Stimulated activated CD4-positive, alpha-beta T cell treated with anti-CD3 and anti-CD28 coated beads, Interleukin-4, amount 100 ng/mL, for 24 hours (primary cell): ENCODE measurements around the gene CDIP1.

Experiments used
- DNase-seq: peaks from one replicate; pipeline ENCODE4 v3.0.0-alpha.2; 2020

The CDIP1 gene

DNA sequence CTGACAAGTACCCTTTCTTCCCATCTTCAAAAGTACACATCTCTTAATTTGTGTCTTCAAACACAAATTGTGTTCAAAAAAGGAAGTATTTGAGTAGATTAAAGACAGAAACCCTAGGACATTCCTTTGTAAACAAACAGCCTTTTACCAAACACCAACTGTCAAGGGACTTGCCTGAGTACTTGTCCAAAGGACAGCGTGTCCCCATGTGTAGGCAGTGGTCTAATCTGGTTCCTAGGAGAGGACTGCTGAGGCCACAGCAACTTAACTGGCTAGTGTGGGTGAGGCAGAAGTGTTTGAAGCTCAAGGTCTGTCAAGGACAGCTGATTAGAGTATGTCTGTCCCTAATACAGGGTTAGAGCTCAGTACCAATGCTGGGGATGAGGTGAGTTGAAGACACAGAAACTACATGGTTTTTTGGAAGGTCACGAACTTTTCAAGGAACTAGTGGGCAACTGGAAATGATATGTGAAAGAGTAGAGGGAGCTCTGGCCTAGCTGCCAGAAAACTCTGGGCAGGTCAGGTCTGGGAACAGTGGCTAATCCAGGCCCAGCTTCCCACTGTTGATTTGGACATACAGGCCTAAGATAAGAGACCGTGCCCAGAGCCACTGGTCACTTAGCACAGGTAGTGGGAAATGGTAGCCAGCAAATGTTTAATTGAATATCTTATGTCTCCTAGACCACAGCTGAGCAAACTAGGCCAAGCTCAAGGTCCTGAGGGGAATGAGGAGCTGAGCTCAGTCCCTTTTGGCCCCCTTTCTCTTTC lies 52.3 kb downstream of the CDIP1 start:
- no peak for DNase-seq

DNA sequence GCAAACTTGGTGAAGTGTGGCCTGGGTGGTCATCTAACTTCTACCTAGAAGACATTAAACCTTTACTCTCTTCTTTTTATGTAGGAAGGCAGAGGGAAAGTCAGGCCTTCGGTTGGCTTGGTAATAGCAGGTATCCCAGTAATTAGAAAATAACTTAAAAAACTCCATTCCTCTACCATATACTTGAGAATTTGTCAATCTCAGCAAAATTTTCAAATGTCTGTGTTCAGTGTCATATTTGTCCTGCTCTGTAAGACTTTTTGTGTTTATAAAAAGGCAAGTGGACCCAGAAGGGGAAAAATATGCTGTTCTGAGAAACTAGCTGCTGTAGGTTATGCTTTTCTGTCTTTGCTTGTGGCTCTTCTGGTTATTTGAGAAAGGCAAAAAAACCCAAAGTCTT lies 56.6 kb downstream of the CDIP1 start:
- no peak for DNase-seq

DNA sequence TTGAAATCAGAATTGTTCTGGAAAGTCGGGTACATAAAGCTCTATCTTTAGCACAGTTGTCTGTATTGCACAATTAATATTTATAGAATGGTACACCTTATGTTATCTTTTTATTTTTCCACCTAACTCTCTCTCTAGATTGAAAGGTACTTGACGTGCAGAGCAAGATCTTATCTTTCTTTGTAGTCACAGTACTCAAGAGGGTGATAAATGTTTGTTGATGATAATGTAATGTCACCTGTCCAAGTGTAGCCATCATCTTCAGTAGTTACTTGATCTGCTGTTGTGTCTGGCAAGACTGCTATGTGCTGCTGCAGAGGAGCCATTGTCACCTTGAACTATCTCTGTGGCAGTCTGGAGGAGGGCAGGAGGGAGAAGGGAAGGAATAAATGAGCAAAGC lies 57.0 kb downstream of the CDIP1 start:
- DNase-seq = no peak

DNA sequence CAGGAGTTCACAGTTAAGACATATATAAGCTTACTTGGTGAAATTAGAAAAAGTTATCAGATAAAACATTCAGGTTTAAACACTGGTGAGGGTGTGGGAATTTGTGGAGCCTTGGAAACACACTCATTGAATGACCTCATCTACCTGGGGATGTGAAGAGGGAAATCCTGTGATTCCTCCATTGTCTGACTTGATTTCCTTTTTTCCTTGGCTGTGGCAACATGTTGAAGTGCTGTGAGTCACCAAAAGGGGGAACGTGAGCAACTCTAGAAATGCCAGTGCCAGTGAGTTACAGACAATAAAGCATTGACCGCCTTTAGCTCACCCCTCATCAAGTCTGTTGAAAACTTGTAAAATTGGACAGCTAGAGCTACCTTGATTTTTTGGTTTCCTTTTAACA lies 60.6 kb downstream of the CDIP1 start:
- no peak for DNase-seq

DNA sequence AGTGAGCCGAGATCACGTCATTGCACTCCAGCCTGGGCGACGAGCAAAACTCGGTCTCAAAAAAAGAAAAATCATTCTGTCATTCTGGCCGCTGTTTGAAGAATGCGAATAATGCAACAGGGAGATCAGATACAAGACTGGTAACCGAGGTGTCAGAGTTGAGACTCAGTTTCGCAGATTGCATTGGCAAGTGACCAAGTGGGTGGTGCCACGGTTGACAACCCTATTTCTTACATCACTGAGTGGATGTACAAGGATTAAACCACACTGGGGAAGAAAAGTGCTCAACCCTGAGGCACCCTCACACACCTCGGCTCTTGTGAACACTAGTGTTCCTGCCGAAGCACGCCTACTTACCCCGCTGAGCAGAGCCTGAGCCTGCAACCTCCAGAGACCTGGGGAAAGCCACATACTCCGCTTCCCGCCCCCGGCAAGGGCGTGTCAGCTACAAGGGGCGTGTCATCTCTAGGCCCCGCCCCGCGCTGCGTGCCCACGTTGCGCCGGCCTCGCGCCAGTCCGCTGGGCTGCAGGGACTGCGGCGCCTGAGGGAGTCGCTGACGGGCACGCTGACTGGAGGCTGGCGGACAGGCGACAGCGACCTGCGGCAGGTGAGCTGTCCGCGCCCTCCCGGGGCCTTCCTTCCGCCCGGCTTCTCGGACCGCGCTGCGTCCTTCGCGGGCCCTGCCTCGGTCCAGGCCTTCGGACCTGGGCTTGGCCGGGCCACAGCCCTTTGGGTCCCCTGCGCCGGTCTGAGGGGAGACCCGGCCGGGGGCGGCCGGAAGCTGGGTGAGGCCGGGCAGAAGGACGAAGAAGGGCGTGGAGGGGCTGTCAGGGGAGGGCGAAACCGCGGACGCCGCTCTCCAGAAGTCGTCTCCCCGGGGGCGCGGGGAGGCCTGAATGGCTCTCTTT lies 62.4 kb downstream of the CDIP1 start, which contains the start of gene HMOX2:
TSS of gene HMOX2 (plus strand) at position 519 of the 909 bp plus-strand sequence. CDS start 29,127 bp downstream, outside the sequence.
- peak; percentile 93 for DNase-seq

DNA sequence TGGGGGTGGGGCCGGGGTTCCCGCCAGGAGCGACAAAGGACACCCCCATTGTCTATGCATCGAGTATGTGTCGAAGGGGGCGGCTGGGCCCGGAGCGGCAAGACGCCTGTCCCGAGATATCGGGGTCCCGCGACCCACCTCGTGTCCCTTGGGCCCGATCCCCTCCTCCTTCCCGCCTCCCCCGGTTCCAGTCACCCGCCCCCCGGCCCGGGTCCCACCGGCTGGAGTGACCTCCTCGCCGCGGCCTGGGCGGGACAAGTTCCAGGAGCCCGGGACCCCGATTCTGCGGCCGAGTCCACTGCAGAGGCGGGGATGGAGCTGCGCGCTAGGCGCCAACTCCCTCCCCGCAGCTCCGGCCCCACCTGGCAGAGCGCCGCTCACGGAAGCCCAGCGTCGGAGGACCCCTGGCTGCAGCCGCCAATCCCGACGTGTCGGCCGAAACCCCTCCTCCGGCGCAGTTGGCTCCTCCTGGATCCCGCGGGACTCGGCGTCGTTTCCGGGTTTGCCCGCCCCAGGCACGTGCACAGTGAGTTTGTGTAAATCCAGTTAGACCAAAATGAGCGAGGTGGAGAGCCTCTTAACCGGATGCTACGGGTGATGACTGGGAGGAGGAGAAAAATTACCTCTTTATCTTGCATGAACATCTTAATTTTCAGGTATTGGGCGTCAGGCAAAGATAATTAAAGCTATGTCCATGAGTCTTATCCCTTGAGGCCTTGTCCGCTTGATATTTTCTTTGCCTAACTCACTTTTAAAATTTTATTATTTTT lies 64.2 kb downstream of the CDIP1 start, which contains the start of gene NMRAL1:
TSS of gene NMRAL1 (minus strand) at position 434 of the 770 bp plus-strand sequence. CDS start 493 bp downstream, outside the sequence.
- peak; percentile 85 for DNase-seq

DNA sequence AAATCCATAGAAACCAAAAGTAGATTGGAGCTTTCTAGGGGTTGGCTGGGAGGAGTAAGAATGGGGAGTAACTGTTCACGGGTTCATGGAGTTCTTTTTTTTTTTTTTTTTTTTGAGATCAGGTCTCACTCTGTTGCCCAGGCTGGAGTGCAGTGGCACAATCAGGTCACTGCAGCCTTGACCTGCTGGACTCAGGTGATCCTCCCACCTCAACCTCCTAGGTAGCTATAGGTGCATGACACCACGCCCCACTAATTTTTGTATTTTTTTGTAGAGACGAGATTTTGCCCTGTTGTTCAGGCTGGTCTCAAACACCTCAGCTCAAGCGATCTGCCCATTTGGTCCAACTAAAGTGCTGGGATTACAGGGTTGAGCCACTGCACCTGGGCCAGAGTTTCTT lies 65.7 kb downstream of the CDIP1 start:
- no peak for DNase-seq

DNA sequence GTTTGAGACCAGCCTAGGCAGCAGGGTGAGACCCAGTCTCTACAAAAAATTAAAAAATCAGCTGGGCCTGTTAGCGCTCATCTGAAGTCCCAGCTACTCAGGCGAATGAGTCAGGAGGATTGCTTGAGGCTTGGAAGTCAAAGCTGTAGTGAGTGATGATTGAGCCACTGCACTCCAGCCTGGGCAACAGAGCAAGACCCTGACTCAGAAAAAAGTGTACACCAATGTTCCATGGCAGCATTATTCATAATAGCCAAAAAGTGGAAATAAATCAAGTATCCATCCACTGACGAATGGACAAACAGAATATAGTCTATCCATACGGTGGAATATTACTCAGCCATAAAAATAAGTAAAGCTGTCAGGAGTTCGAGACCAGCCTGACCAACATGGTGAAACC lies 66.7 kb downstream of the CDIP1 start:
- no peak for DNase-seq

DNA sequence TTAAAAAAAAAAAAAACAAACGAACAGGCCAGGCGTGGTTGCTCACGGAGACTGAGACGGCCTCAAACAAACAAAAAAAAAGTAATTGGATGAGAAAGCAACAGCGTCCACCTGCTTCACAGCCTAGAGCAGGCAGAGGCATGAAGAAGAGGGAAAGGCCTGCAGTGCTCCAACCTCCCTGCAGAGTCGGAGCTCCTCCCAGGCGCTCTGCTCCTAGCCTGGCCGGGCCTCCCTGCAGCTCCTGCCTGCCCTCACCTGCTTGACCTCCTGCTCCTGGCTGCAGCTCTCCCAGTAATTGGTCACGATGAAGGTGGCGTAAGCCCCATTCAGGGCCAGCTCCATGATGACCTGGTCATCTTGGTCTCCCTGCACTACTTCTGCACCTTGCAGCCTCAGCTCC lies 69.6 kb downstream of the CDIP1 start:
- DNase-seq = no peak

DNA sequence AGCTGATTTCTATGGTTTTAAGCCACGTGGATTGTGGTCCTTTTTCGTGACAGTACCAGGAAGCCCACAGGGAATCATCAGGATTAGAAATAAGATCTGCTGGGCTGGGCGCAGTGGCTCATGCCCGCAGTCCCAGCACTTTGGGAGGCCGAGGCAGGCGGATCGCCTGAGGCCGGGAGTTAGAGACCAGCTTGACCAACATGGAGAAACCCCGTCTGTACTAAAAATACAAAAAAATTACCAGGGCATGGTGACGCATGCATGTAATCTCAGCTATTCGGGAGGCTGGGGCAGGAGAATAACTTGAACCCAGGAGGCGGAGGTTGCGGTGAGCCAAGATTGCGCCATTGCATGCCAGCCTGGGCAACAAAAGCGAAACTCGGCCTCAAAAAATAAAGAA lies 70.7 kb downstream of the CDIP1 start:
- no peak for DNase-seq

DNA sequence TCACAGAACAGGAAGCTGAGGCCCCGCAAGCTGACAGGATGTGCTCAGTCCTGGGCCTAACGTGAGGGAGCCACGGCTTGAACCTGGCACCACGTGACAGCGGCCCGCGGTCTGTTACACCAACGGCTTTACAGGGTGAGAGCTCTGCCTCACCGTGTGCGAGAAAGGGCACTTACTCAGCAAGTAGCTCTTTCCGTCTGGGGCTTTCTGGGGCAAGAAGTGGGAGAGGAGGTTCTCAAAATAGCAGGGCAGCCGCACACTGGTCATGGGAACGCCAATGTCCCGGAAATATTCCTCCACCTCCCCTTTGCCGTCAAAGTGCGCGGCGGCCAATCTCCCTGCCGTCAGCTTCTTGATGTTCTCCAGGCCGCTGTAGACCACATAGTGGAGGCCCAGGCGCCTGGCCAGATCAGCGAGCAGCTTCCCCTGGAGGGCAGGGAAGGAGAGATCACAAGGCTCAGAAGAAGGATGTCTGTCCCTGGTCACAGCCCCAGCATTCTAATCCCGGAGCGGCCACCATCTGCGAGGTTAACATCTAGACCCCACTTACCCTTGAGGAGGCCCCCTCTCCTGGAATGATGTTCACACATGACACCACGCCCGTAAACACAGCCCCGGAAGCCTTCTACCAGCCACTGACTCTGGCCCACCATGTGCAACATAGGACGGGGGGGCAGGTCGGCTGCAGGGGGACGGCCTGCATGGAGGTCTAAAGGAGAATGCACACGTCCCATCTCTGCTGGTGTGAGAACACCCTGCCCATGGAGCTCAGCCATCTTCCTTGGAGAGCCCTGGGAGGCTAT lies 72.4 kb downstream of the CDIP1 start:
- DNase-seq = peak; percentile 70

DNA sequence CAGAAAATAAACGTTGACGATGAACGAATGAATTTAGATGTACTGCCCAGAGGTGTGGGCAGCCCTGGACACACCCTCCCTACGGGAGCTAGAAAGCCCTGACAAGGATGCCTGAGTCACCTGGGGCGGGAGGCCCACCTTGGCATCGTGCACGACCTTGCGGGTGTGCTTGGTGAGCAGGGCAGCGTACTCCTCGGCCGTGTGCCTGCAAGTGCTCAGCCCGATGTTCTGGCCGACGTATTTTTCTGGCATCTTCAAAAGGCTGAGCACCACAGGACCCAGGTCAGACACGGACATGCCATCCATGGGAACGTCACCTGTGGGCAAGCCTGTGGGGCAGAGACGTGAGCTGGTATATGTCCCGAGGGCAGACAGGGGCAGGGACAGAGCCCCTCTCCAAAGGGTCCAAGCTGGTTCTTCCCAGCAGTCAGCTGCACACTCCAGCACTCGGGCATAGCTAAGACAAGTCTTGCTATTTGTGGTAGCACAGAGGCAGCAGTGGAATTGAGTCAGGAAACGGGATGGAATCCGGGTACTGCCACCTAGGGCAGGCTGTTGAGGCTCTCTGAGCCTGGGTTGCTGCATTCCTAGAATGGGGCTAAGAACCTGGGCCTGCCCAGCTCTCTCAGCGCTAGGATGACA lies 74.9 kb downstream of the CDIP1 start:
- DNase-seq = no peak

DNA sequence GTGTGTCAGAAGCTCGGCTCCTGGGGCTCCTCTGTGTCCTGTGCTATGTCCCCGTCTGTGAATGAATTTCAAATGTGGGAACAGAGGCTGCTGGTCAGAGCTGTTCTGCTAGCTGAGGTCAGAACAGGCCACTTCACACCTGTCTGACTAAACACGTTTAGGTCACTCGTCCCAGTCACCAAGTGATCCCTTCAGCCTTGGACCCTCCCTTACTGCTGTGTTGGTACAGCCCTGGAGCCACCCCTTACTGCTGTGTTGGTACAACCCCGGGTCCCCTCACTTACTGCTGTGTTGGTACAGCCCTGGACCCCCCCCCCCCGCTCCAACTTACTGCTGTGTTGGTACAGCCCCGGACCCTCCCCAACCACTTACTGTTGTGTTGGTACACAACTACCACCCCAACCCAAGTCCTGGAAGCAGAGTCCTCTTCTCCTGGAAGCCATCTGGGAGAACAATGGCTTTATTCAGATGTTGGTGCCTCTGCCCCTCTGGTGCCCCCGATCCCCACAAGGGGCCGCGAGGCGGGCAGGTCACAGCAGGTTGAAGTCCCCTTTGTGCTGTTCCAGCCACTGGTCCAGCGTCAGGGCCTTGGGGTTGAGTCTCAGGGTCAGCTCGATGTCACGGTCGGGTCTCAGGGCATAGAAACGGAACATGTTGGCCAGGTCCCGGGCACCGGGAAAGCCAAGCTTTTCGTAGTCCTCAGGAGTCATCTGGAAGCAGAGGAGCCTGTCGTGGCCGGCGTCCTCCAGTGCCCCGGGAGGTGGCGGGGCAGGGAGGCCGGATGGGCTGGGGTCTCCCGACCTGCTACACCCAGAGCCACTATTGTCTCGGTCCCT lies 77.1 kb downstream of the CDIP1 start:
- no peak for DNase-seq

DNA sequence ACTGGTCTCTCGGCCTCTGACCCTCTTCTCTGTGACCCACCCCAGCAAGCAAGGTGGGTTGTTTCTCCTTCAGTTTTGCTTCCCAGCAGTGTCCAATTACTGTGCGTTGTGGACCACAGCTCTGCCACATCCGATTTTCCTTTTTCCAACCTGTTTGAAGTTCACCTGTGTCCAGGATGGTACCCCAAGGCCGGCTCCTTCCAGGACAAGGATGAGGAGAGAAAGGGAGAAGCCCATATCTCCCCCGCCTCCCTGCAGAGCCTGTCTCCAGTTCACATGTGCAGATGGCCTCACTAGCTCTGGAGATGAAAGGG lies 77.7 kb downstream of the CDIP1 start:
- no peak for DNase-seq
